Smooth muscle cell (in vitro differentiated cells): ENCODE results near the gene PKNOX1. TPM values are rescaled to one million over a fixed set of nuclear protein-coding genes. Genes with fewer than 3 reads are reported as not detected.
"Not testable (repeated sequence)": the region's sequence is repeated elsewhere in the genome, so short reads cannot be mapped to it uniquely, and the experiment has no call there.

Experiments
- DNase-seq: peaks from one replicate; lab custom pipeline; 2025; ENCODE audit not compliant: unreplicated experiment; lab: John Stamatoyannopoulos, UW
- H2AFZ ChIP-seq: fragments of 200-600 bp; sonication (generic); 2 replicates; pipeline ENCODE4 v1.6.0; 2016; ENCODE audit warnings: antibody characterized with exemption, low read depth, mild to moderate bottlenecking
- H3F3A ChIP-seq: fragments of 200-600 bp; sonication (generic); 2 replicates; pipeline ENCODE4 v1.6.0; 2017; ENCODE audit warnings: antibody characterized with exemption, low read depth
- H3K27ac ChIP-seq: fragments of 200-600 bp; sonication (generic); 2 replicates; pipeline ENCODE4 v1.5.1; 2016; ENCODE audit warnings: low read depth, mild to moderate bottlenecking
- H3K27me3 ChIP-seq: fragments of 200-600 bp; sonication (generic); 2 replicates; pipeline ENCODE4 v1.6.1; 2016; ENCODE audit warnings: low read depth, mild to moderate bottlenecking
- H3K36me3 ChIP-seq: fragments of 200-600 bp; sonication (generic); 2 replicates; pipeline ENCODE4 v1.5.1; 2016; ENCODE audit warnings: low read depth
- H3K4me1 ChIP-seq: fragments of 200-600 bp; sonication (generic); 2 replicates; pipeline ENCODE4 v1.5.1; 2016; ENCODE audit warnings: low read depth
- H3K4me2 ChIP-seq: fragments of 200-600 bp; sonication (generic); 2 replicates; pipeline ENCODE4 v1.6.0; 2016; ENCODE audit warnings: mild to moderate bottlenecking
- H3K4me3 ChIP-seq: fragments of 200-600 bp; sonication (generic); 2 replicates; pipeline ENCODE4 v1.5.1; 2016; ENCODE audit warnings: mild to moderate bottlenecking
- H3K79me2 ChIP-seq: fragments of 200-600 bp; sonication (generic); 2 replicates; pipeline ENCODE4 v1.6.0; 2016; ENCODE audit warnings: low read depth, mild to moderate bottlenecking
- H3K9ac ChIP-seq: fragments of 200-600 bp; sonication (generic); 2 replicates; pipeline ENCODE4 v1.6.0; 2016; ENCODE audit warnings: low read depth
- H3K9me3 ChIP-seq: fragments of 200-600 bp; sonication (generic); replicated peaks from 2 replicates; pipeline ENCODE4 v1.5.1; 2016; ENCODE audit warnings: low read depth
- H4K20me1 ChIP-seq: fragments of 200-600 bp; sonication (generic); 2 replicates; pipeline ENCODE4 v1.6.0; 2016; ENCODE audit warnings: low read depth
- WGBS: methylation state at CpG from one replicate; pipeline ENCODE4 v1.1.7; 2016; ENCODE audit warnings: low lambda C conversion rate; 5-methylcytosine and 5-hydroxymethylcytosine counted together
- polyA plus RNA-seq: library from polyadenylated mRNA; unstranded; fragments of >200 nt; fragmentation: Nextera tagmentation; extraction: Ambion mirVana; gene quantifications from 2 replicates; pipeline ENCODE4 v1.2.1, GENCODE V29; 2016
- total RNA-seq: library from RNA; depleted of rRNA; stranded (reverse); fragments of >200 nt; gene quantifications from 2 replicates; pipeline ENCODE4 v1.2.3, GENCODE V29; 2014
- TF ChIP-seq, protein P1 (sequence below): fragments of 200-600 bp; sonication (generic); IDR thresholded peaks from 2 replicates; pipeline ENCODE4 v1.5.1; 2017; ENCODE audit warnings: borderline replicate concordance, mild to moderate bottlenecking, antibody characterized with exemption; ENCODE audit not compliant: insufficient read depth, poor library complexity, severe bottlenecking

The PKNOX1 gene
- total and polyA plus RNA-seq, 2 experiments from 2014 or later: 20.4 to 28.5 TPM

DNA sequence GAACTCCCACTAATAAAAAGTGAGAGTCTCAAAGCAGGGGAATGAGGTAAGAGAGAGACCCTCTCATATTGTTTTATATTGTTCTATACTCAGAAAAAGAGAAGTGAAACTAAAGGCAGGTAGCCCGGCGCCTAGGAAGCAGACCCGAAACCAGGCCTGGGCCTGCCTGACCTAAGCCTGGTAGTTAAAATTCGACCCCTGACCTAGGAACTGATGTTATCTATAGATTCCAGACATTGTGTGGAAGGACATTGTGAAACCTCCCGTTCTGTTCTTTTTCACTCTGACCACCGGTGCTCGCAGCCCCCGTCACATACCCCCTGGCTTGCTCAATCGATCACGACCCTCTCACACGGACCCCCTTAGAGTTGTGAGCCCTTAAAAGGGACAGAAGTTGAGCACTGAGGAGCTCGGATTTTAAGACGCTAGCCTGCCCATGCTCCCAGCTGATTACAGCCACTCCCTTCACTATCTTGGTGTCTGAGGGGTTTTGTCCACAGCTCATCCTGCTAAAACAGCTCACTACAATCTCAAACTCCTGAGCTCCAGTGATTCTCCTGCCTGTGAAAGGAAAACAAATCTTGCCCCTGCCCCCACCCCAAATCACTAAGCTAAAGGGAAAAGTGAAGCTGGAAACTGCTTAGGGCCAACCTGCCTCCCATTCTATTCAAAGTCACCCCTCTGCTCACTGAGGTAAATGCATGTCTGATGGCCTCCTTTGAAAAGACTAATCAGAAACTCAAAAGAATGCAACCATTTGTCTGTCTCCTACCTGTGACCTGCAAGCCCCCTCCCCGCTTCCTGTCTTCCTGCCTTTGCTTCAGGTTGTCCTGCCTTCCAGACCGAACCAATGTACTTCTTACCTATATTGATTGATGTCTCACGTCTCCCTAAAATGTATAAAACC lies 37.1 kb upstream of the PKNOX1 start:
- H2AFZ ChIP-seq: peak overlapping the region; percentile 69
- peak overlapping the region; percentile 44 for H3K27ac ChIP-seq
- WGBS: 21% methylated on average over 16 of the region's 16 CpGs

DNA sequence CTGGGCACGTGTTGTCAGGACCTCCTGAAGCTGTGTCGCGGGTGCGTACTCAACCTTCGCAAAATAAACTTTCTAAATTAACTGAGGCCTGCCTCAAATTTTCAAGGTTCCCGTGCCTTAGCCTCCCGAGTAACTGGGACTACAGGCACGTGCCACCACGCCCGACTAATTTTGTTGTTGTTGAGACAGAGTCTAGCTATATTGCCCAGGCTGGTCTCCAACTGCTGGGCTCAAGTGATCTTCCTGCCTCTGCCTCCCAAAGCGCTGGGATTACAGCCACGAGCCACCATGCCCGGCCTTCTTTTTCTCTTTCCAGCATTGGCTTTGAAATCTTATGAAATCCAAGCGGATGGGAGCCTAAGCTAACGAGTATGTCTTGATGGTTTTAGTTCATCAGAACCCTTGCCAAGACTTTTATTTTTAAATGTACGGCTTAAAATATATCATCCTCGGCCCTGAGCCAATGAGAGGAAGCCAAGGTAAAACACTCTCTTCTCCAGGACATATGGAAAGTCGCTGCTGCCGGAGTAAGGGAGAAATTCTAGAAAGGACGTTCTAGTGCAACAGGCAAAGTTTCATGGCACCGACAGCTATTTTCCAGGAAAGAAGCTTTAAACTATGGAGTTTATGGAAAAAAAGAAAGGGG lies 36.3 kb upstream of the PKNOX1 start:
- H3K27me3 ChIP-seq: no peaks in the 10 kb centered on the region
- no peak for DNase-seq
- TF ChIP-seq, protein P1, sequence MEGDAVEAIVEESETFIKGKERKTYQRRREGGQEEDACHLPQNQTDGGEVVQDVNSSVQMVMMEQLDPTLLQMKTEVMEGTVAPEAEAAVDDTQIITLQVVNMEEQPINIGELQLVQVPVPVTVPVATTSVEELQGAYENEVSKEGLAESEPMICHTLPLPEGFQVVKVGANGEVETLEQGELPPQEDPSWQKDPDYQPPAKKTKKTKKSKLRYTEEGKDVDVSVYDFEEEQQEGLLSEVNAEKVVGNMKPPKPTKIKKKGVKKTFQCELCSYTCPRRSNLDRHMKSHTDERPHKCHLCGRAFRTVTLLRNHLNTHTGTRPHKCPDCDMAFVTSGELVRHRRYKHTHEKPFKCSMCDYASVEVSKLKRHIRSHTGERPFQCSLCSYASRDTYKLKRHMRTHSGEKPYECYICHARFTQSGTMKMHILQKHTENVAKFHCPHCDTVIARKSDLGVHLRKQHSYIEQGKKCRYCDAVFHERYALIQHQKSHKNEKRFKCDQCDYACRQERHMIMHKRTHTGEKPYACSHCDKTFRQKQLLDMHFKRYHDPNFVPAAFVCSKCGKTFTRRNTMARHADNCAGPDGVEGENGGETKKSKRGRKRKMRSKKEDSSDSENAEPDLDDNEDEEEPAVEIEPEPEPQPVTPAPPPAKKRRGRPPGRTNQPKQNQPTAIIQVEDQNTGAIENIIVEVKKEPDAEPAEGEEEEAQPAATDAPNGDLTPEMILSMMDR: no peak

More for the DNA sequence above, 37.1 kb upstream of the PKNOX1 start:
- H3K9me3 ChIP-seq, DNase-seq, H3K79me2 ChIP-seq, H3F3A ChIP-seq, H3K9ac ChIP-seq, H3K36me3 ChIP-seq, H4K20me1 ChIP-seq, H3K27me3 ChIP-seq, H3K4me1 ChIP-seq: not testable (repeated sequence)
- Histone ChIP-seq H3K4me3 (peak overlapping the region; percentile 17), H3K4me2 (peak overlapping the region; percentile 75)

DNA sequence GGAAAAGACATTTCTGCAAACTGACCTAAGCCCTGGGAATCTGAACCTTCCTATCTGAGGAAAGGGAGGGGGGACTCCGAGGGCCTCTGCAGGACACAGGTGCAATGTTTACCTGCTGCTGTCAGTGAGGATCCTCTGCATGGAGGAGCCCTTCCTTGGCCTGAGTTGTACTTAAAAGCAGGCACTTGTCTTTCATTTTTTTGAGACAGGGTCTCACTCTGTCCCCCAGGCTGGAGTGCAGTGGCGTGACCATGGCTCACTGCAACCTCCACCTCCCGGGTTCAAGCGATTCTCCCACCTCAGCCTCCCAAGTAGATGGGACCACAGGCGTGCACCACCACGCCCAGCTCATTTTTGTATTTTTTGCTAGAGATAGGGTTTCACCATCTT lies 35.8 kb upstream of the PKNOX1 start:
- not testable (repeated sequence) for H3K9me3 ChIP-seq, H4K20me1 ChIP-seq, H3K4me1 ChIP-seq, H3K4me2 ChIP-seq, H3K79me2 ChIP-seq, H3K27ac ChIP-seq, DNase-seq, H3K9ac ChIP-seq, H3K27me3 ChIP-seq, H3K36me3 ChIP-seq, H3K4me3 ChIP-seq, H2AFZ ChIP-seq, H3F3A ChIP-seq
- 93% methylated on average over 6 of the region's 6 CpGs for WGBS

More for the DNA sequence above, 36.3 kb upstream of the PKNOX1 start:
- H4K20me1 ChIP-seq: no peaks in the 10 kb centered on the region
- H3K36me3 ChIP-seq: no peaks in the 10 kb centered on the region
- H3K9ac ChIP-seq: no peak overlapping the region
- WGBS: 83% methylated on average over 21 of the region's 21 CpGs
- no peaks in the 10 kb centered on the region for H3K79me2 ChIP-seq
- H3F3A ChIP-seq: peaks cover 6% of the 10 kb centered on the region
- H3K4me1 ChIP-seq: peaks cover 6% of the 10 kb centered on the region
- H3K4me3 ChIP-seq: no peak overlapping the region
- H3K9me3 ChIP-seq: no peaks in the 10 kb centered on the region
- no peak overlapping the region for H3K27ac ChIP-seq
- H2AFZ ChIP-seq: peak overlapping the region; percentile 69
- H3K4me2 ChIP-seq: no peak overlapping the region

DNA sequence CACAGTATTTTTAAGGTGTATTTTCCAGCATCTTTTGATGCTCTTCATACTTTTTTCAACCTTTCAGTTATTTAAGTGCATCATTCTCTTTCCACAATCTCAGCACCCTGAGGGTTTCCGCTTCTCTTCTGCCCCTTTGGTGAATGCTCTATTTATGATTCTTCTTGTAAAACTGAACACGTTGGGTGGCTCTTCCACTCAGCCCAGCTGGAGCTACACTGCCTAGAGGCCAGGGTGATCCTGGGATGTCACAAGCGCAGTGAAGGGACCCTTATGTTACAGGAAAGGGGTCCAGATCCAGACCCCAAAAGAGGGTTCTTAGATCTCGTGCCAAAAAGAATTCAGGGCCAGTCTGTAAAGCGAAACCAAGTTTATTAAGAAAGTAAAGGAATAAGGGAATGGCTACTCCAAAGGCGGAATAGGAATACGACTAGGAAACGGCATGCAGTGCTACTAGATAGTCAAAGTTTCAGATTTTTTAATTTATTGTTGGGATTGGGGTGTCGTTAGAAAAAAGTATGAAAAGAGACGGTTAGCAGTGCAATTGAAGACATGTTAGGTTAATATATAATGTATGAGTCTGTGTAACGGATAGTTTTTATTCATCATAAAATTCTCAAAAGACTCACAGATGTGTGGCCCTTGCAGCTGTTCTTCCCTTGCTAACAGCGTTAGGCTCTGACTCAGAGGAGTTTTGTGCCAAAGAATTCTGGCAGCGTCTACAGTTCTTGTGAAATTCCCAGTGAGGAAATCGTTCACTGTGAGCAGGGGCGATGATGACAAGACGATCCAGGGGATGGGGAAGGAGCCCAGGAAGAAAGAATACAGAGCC lies 34.6 kb upstream of the PKNOX1 start:
- peak overlapping the region; percentile 10 for H3K4me3 ChIP-seq
- H3K27me3 ChIP-seq: no peaks in the 10 kb centered on the region
- no peak for DNase-seq
- TF ChIP-seq, protein P1: no peak
- H3K4me2 ChIP-seq: peak overlapping the region; percentile 42
- no peaks in the 10 kb centered on the region for H4K20me1 ChIP-seq
- no peak overlapping the region for H2AFZ ChIP-seq
- no peaks in the 10 kb centered on the region for H3K79me2 ChIP-seq
- H3F3A ChIP-seq: peaks cover 6% of the 10 kb centered on the region
- H3K9me3 ChIP-seq: no peaks in the 10 kb centered on the region
- H3K36me3 ChIP-seq: no peaks in the 10 kb centered on the region
- 48% methylated on average over 16 of the region's 16 CpGs for WGBS
- no peak overlapping the region for H3K9ac ChIP-seq
- peaks cover 6% of the 10 kb centered on the region for H3K4me1 ChIP-seq
- H3K27ac ChIP-seq: peak overlapping the region; percentile 77
